ENCODE results near the gene AVPR1B. TPM values are rescaled to one million over a fixed set of nuclear protein-coding genes. Genes with fewer than 3 reads are reported as not detected.

AVPR1B gene
- total RNA-seq, 1 donor from 2014 or later = not detected

Other genes with a start within 250 kb of the AVPR1B start
- 0.05 TPM in 1 of 2 replicates, not detected in the other for gene SLC26A9, start 173.9 kb downstream of the AVPR1B start, total RNA-seq
- 1.1 and 1.2 TPM in 2 replicates for gene RAB7B, start 114.0 kb downstream of the AVPR1B start, total RNA-seq
- gene CTSE, start 93.5 kb downstream of the AVPR1B start, total RNA-seq = 0.10 and 6.4 TPM in 2 replicates
- gene RHEX, start 64.2 kb downstream of the AVPR1B start, total RNA-seq = 5.7 and 11.6 TPM in 2 replicates
- 1.9 and 6.8 TPM in 2 replicates for gene FAM72A, start 85.5 kb upstream of the AVPR1B start, total RNA-seq
- 21.0 and 56.9 TPM in 2 replicates for gene SRGAP2, start 86.2 kb upstream of the AVPR1B start, total RNA-seq